ENCODE results near the gene ALG14.

The ALG14 gene

DNA sequence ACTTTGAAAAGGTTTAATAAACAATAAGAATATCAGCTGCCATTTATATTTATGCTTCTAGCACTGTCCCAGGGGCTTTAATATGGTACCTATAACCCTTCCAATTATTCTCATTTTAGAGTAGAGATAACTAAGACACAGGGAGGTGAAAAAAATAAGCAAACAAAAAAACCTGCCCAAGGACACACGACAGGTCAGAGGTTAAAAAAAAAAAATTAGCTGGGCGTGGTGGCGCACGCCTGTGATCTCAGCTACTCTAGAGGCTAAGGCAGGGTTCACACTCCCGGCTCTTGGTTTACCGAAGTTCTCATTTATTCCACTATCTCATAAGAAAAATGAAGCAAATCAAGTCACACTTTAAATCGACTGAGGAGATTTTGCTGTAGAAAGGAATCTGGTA lies 111.2 kb downstream of the ALG14 start:
- TF ChIP-seq, protein P1, sequence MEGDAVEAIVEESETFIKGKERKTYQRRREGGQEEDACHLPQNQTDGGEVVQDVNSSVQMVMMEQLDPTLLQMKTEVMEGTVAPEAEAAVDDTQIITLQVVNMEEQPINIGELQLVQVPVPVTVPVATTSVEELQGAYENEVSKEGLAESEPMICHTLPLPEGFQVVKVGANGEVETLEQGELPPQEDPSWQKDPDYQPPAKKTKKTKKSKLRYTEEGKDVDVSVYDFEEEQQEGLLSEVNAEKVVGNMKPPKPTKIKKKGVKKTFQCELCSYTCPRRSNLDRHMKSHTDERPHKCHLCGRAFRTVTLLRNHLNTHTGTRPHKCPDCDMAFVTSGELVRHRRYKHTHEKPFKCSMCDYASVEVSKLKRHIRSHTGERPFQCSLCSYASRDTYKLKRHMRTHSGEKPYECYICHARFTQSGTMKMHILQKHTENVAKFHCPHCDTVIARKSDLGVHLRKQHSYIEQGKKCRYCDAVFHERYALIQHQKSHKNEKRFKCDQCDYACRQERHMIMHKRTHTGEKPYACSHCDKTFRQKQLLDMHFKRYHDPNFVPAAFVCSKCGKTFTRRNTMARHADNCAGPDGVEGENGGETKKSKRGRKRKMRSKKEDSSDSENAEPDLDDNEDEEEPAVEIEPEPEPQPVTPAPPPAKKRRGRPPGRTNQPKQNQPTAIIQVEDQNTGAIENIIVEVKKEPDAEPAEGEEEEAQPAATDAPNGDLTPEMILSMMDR (IDR thresholded peaks at IDR 0.05; ENCODE audit: low read depth, low read length, missing control alignments), result no peak

DNA sequence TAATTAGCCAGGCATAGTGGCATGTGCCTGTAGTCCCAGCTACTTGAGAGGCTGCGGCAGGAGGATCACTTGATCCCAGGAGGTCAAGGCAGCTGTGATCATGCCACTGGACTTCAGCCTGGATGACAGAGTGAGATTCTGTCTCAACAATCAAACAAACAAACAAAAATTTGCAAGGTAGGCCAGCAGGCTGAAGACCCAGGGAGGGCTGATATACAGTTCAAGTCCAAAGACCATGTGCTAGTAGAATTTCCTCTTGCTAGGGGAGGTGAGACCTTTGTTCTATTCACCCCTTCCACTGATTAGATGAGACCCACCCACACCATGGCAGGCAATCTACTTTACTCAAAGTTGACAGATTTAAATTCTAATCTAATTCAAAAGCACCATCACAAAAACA lies 114.7 kb downstream of the ALG14 start:
- DNase-seq (ENCODE audit: low read depth), result no peak
- H3K4me3 ChIP-seq (ENCODE audit: low read depth, low read length), result no peak overlapping the region
- TF ChIP-seq, protein P1 (IDR thresholded peaks at IDR 0.05; ENCODE audit: low read depth, low read length, missing control alignments), result no peak

More for the DNA sequence above, 111.2 kb downstream of the ALG14 start:
- H3K4me3 ChIP-seq (ENCODE audit: low read depth, low read length), result no peak overlapping the region
- DNase-seq (ENCODE audit: low read depth), result no peak

DNA sequence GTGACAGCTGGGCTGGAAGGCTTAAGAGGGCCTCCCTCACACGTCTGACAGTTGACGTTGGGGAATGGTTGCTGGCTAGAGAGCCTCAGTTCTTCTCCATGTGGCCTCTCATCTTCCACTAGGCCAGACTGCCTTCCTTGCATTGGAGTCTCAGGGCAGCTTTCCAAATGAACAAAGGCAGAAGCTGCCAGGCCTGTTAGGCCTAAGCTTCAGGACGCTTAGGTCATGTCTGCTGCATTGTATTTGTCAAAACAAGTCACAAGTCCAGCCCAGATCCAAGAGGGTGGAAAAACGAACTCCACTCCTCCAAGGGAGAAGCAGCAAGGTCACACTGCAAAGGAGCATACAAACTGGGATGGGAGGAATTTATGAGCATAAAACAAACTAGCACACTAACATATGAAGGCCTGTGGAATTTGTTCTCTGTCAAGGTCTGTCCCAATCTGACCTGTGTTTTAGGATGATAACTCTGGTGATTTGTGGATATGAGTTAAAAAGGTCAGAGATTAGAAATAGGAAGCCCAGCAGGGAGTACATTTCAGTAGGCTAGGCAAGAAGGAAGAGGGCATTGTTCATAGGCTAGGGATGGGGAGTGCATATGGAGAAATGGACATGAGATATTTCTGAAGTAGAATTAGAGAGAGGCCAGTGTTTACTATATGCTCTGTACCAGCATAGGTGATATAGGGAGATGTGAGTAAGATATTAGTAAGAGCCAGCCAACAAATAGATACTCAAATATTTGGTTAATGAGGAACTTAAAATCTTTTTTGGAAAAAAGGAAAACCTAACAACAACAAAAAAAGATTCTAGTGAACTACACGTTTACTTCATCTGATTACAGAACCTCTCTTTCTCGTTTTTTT lies 116.8 kb downstream of the ALG14 start:
- no peak overlapping the region for H3K4me3 ChIP-seq (ENCODE audit: low read depth, low read length)
- TF ChIP-seq, protein P1 (IDR thresholded peaks at IDR 0.05; ENCODE audit: low read depth, low read length, missing control alignments), result no peak
- DNase-seq (ENCODE audit: low read depth), result no peak

DNA sequence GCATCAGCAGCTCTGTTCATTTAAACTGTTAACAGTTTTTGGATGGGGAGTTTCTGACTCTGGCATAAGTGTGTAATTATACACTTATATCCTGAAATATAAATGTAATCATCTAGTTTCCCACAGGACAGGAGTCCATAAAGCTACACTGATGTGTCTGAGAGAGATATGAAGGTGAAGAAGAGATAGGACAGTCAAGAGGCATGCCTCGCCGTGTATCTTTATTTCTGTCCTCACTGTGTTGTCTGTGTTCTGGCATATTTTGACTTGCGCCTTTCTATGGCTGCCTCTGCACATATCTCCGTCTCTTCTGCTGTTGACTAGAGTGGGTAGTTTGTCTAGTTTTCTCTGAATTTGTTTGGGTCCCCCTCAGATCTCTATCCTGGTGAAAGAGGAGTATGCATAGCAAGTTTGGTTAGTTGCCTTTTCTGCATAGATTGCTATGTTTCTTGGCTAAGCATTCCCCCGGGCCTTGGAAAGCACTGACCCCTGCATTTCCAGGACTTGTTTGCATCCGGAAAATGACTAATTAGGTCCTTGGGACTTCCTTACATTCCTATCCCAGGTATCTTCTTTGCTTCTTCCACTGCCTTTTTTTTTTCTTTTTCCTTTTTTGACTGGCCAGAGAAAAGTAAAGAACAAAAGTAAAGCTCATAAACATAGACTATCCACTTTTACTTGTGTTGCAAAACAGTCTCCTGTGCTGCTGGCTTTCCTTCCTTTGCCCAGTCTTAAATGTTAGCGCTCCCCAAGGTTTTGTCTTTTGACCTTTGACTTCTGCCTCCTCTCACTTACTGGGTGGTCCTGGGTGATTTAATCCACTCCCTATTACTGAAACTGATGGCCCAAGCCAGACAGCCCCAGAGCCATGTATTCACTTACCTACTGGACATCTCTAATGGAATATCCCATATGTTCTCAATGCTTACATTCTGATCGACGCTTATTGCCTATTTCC lies 118.2 kb downstream of the ALG14 start:
- TF ChIP-seq, protein P1 (IDR thresholded peaks at IDR 0.05; ENCODE audit: low read depth, low read length, missing control alignments), result no peak

DNA sequence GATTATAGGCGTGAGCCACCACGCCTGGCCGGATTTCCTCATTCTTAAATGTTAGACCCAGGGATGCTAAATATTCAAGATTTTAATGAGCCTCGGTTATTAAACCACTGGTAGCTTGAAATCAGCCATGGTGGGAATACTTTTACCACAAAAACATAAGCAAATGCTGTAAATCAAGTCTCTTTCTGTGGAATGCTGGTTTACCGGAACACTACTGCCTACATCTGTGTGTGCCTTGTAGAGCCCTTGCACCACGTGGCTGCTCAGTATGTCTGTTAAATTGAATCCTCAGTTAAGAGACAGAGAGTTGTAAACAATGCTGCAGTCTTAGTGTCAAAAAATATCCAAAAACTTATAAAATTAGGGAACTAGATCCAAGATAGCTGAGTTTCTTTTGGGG lies 119.0 kb downstream of the ALG14 start:
- TF ChIP-seq, protein P1 (IDR thresholded peaks at IDR 0.05; ENCODE audit: low read depth, low read length, missing control alignments), result no peak
- no peak overlapping the region for H3K4me3 ChIP-seq (ENCODE audit: low read depth, low read length)
- no peak for DNase-seq (ENCODE audit: low read depth)

More for the DNA sequence above, 118.2 kb downstream of the ALG14 start:
- H3K4me3 ChIP-seq (ENCODE audit: low read depth, low read length), result no peak overlapping the region
- DNase-seq (ENCODE audit: low read depth), result no peak

DNA sequence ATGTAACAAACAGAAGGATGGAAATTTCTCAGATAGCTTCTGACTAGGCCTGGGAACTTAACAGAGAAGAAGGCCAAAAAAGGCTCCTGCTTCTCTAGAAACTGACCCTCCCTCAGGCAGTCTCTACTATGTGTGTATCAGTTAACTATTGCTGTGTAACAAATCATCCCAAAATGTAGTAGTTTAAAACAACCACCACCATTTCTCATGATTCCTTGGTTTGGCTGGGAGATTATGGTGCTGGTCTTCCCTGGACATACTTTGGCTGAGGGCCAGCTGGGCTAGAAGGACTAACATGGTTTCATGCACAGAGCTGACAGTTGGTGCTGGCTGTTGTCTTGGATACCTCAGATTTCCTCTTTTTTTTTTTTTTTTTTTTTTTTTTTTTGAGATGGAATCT lies 119.6 kb downstream of the ALG14 start:
- no peak for DNase-seq (ENCODE audit: low read depth)
- H3K4me3 ChIP-seq (ENCODE audit: low read depth, low read length), result no peak overlapping the region
- TF ChIP-seq, protein P1 (IDR thresholded peaks at IDR 0.05; ENCODE audit: low read depth, low read length, missing control alignments), result no peak
